Prostate gland (tissue), 2 donors: ENCODE measurements around the gene BBS9.

ENCODE experiments used
- CTCF ChIP-seq, 4 experiments: fragments of 200-600 bp in 2 of 4; fragments of 450-650 bp in 2 of 4; sonication (generic) in 2 of 4; IDR thresholded peaks; 1 replicate in 3 of 4; 2 replicates in 1 of 4; pipeline ENCODE4 v1.5.1; 2016 to 2019; ENCODE audit warnings: antibody characterized with exemption in 4 of 4, mild to moderate bottlenecking in 2 of 4, moderate library complexity in 2 of 4
- POLR2A ChIP-seq: fragments of 450-650 bp; IDR thresholded peaks from one replicate; pipeline ENCODE4 v1.6.1; 2016; ENCODE audit warnings: antibody characterized with exemption, mild to moderate bottlenecking
- POLR2AphosphoS5 ChIP-seq: sonication (generic); formaldehyde crosslinking; IDR thresholded peaks from one replicate; pipeline ENCODE4 v1.6.1; 2017; ENCODE audit warnings: antibody characterized with exemption

DNA sequence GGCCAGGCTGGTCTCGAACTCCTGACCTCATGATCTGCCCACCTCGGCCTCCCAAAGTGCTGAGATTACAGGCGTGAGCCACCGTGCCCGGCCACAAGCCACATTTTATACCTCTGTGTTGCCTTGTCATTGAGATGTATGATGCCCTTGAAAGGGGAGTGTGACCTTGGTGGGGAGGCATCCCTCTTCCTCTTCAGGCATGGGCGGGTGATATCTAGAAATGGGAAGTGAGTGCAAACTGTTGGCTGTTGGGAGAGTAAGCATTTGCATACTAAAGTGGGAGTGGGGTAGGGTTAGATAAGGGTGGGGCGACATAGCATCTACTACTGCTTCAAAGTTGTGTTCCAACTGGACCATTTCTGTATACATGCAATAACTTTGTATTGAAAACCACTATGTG, 40.2 kb upstream of the BBS9 start:
- TF ChIP-seq CTCF (IDR thresholded peaks at IDR 0.05), result no peak
- TF ChIP-seq POLR2AphosphoS5, result no peak
- no peak for TF ChIP-seq POLR2A
